Transverse colon (tissue), 4 donors: ENCODE measurements around the gene TPCN2. TPM values are rescaled to one million over a fixed set of nuclear protein-coding genes. Genes with fewer than 3 reads are reported as not detected.
A peak's percentile ranks its signal among the peaks of the same experiment; 100 is the strongest.

Experiments used
- DNase-seq: peaks from one replicate; pipeline ENCODE4 v3.0.0-alpha.2; 2019
- H3K27ac ChIP-seq, 4 donors: fragments of 200-600 bp; sonication (generic); 2 replicates each; pipeline ENCODE4 v1.5.1; 2016 to 2018; ENCODE audit warnings: inconsistent platforms in 4 of 4
- H3K27me3 ChIP-seq: fragments of 200-600 bp; sonication (generic); 2 replicates; pipeline ENCODE4 v1.5.1; 2017; ENCODE audit warnings: inconsistent platforms
- H3K36me3 ChIP-seq, 4 donors: fragments of 200-600 bp; sonication (generic); 2 replicates each; pipeline ENCODE4 v1.5.1; 2017 to 2019; ENCODE audit warnings: inconsistent platforms in 4 of 4
- H3K4me1 ChIP-seq, 4 donors: fragments of 200-600 bp; sonication (generic); 2 replicates each; pipeline ENCODE4 v1.5.1; 2017 to 2020; ENCODE audit warnings: inconsistent platforms in 4 of 4
- H3K4me3 ChIP-seq, 4 donors: fragments of 200-600 bp; sonication (generic); 1 replicate in 1 of 4; 2 replicates in 3 of 4; pipeline versions ENCODE4 v1.5.1 to v1.6.1; 2017 to 2019; ENCODE audit warnings: inconsistent platforms in 4 of 4
- H3K9me3 ChIP-seq, 2 donors: fragments of 200-600 bp; sonication (generic); 2 replicates each; pipeline ENCODE4 v1.5.1; 2017 to 2019; ENCODE audit warnings: inconsistent platforms in 2 of 2
- EP300 ChIP-seq: sonication (generic); formaldehyde crosslinking; IDR thresholded peaks from one replicate; pipeline ENCODE4 v1.6.1; 2017; ENCODE audit warnings: antibody characterized with exemption, low read depth
- POLR2A ChIP-seq: fragments of 450-650 bp; IDR thresholded peaks from one replicate; pipeline ENCODE4 v1.6.1; 2016; ENCODE audit warnings: antibody characterized with exemption, mild to moderate bottlenecking, moderate library complexity
- POLR2AphosphoS5 ChIP-seq, 3 donors: sonication (generic); formaldehyde crosslinking; IDR thresholded peaks; one replicate each; pipeline ENCODE4 v1.6.1; 2016; ENCODE audit warnings: antibody characterized with exemption in 3 of 3
- WGBS, 2 donors: methylation state at CpG; one replicate each; pipeline ENCODE4 v1.1.5; 2018; ENCODE audit warnings: low coverage in 1 of 2; 5-methylcytosine and 5-hydroxymethylcytosine counted together
- in situ Hi-C, 4 donors: fragments of 200-750 bp; cut with MboI; loops; one replicate each; pipeline versions ENCODE4 v1.15.0 to v1.15.1; 2017; ENCODE audit warnings: low sequenced_read_pairs in 3 of 4, low pct_ligation_motif_present in 1 of 4, low pct_unique_long_range_greater_than_20kb in 1 of 4
- intact Hi-C: fragments of 100-400 bp; cut with DNase I; formaldehyde crosslinking; loops from one replicate; pipeline ENCODE4 v1.15.1; 2023; ENCODE audit warnings: low total_unique reads
- total RNA-seq, 4 donors: library from RNA; depleted of rRNA; stranded (reverse); fragments of >200 nt; gene quantifications; one replicate each; pipeline ENCODE4 v1.1.0, GENCODE V29; 2016
- TF ChIP-seq, protein P1 (sequence below), 5 experiments: fragments of 200-600 bp in 3 of 5; fragments of 450-650 bp in 2 of 5; sonication (generic) in 3 of 5; IDR thresholded peaks; 1 replicate in 2 of 5; 2 replicates in 3 of 5; pipeline ENCODE4 v1.5.1; 2016 to 2017; ENCODE audit warnings: antibody characterized with exemption in 5 of 5, inconsistent platforms in 3 of 5, mild to moderate bottlenecking in 2 of 5, moderate library complexity in 1 of 5

TPCN2 gene
- total RNA-seq, 4 donors from 2014 or later: 16.8 to 25.4 (median 20.7) TPM

DNA sequence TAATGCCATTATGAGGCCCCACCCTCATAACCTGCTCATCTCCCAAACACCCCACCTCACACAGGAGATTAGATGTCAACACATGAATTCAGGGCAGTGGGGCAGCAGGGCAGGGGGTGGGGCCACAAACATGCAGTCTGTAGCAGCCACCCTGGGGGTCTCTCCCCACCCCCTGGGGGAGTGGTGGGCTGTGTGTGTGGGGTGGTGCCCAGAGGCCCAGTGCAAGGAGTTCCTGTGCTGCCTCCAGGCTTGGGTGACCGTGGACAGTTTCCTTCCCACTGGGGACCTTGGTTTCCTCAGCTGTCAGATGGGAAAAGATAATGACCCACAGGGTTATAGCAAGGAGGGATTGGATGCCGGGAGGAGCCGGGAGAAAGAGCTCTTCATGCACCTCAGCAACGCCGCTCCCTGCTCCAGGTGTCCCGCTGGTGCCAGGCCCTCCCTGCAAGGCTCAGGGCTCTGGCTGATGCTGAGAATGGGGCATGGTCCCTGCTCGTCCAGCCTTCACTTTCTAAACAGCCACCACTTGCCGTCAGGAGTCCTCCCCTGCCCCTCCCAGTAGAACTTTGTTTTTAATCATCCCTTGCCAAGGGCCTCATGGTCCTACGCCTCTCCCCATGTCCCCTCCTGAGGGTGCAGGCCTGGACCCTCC is 33.7 kb upstream of the TPCN2 start:
- H3K27me3 ChIP-seq: peaks cover 47% of the 10 kb centered on the region
- no peaks in the 10 kb centered on the region for H3K9me3 ChIP-seq
- intact Hi-C loops (loop anchor here (5.0 kb wide), 1 partner anchor 72 kb away; no protein-coding TSS in a partner anchor), in situ Hi-C loops (no loop called here)
- H3K4me1 ChIP-seq: peaks cover 5 to 32% (median 18%) of the 10 kb centered on the region in 4 donors
- no peak overlapping the region for H3K4me3 ChIP-seq
- peak overlapping the region; percentile 87 to 98 (median 94) for H3K27ac ChIP-seq
- no peak for DNase-seq
- TF ChIP-seq POLR2A: no peak
- TF ChIP-seq POLR2AphosphoS5 (IDR thresholded peaks at IDR 0.05): no peak
- TF ChIP-seq, protein P1, sequence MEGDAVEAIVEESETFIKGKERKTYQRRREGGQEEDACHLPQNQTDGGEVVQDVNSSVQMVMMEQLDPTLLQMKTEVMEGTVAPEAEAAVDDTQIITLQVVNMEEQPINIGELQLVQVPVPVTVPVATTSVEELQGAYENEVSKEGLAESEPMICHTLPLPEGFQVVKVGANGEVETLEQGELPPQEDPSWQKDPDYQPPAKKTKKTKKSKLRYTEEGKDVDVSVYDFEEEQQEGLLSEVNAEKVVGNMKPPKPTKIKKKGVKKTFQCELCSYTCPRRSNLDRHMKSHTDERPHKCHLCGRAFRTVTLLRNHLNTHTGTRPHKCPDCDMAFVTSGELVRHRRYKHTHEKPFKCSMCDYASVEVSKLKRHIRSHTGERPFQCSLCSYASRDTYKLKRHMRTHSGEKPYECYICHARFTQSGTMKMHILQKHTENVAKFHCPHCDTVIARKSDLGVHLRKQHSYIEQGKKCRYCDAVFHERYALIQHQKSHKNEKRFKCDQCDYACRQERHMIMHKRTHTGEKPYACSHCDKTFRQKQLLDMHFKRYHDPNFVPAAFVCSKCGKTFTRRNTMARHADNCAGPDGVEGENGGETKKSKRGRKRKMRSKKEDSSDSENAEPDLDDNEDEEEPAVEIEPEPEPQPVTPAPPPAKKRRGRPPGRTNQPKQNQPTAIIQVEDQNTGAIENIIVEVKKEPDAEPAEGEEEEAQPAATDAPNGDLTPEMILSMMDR (IDR thresholded peaks at IDR 0.05): no peak
- TF ChIP-seq EP300: no peak
- H3K36me3 ChIP-seq: no peaks in the 10 kb centered on the region
- WGBS, 2 donors: 62% methylated on average over 9 of the region's 9 CpGs; no CpG with 5 or more reads in 1 of the 2 donors

DNA sequence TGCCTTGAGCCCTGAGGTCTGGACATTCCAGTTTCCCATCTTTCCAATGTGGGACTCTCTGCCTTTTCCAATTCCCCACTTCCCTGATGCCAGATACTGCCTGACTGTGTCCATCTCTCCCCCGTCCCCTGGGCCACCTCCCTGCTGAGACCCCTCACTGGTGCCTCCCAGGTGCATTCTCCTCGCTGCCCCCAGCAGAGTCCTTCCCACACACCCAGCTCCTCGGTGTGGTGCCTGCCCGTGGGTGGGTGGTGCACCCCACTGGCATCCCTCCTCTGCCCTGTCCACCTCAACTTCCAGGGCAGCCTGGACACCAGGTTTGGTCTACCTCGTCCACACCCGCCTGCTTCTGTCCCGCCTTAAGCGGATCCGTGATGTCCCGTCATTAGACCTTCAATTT is 30.8 kb upstream of the TPCN2 start:
- intact Hi-C loops: no loop called here
- WGBS, 2 donors: 77 to 83% methylated on average over 6 to 10 of the region's 10 CpGs
- Histone ChIP-seq H3K4me3 (no peak overlapping the region), H3K27me3 (peaks cover 19% of the 10 kb centered on the region), H3K36me3 (no peaks in the 10 kb centered on the region), H3K9me3 (no peaks in the 10 kb centered on the region), H3K4me1 (peaks cover 5 to 16% (median 10%) of the 10 kb centered on the region in 4 donors), H3K27ac (peak overlapping the region in 3 of 4 donors; percentile 3 to 75 (median 70))
- in situ Hi-C loops: no loop called here
- TF ChIP-seq, protein P1 (IDR thresholded peaks at IDR 0.05): no peak
- TF ChIP-seq POLR2AphosphoS5 (IDR thresholded peaks at IDR 0.05) (no peak), POLR2A (no peak), EP300 (no peak)
- DNase-seq: no peak

DNA sequence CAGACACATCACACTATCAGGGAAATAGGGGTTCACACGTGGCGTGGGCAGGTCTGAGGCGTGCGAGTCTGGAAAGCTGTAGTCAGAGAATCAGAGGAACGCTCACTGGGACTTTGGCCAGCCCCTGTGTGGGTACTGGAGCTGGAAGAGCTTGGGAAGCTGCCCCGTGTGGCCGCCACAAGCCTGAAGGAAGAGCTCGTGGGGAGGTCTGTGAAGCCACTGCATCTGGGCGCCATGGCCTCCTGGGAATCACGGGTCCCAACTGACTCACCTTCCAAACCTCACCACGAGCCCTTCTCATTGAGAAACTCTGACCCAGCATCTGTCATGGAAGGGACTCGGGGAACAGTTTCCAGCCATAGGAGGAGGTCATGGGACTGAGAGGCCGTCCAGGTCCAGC is 29.8 kb upstream of the TPCN2 start:
- no peaks in the 10 kb centered on the region for H3K9me3 ChIP-seq
- TF ChIP-seq, protein P1 (IDR thresholded peaks at IDR 0.05): peak in 1 of 5 experiments; percentile 8
- TF ChIP-seq POLR2A (no peak), POLR2AphosphoS5 (IDR thresholded peaks at IDR 0.05) (no peak), EP300 (no peak)
- 60% methylated on average over 1 to 12 of the region's 13 CpGs for WGBS, 2 donors
- peaks cover 5 to 11% (median 8%) of the 10 kb centered on the region in 4 donors for H3K4me1 ChIP-seq
- H3K27me3 ChIP-seq: peaks cover 9% of the 10 kb centered on the region
- intact Hi-C loops: no loop called here
- in situ Hi-C loops: no loop called here
- H3K4me3 ChIP-seq: no peak overlapping the region
- H3K36me3 ChIP-seq: no peaks in the 10 kb centered on the region
- DNase-seq: no peak
- peak overlapping the region; percentile 32 to 75 (median 64) for H3K27ac ChIP-seq

DNA sequence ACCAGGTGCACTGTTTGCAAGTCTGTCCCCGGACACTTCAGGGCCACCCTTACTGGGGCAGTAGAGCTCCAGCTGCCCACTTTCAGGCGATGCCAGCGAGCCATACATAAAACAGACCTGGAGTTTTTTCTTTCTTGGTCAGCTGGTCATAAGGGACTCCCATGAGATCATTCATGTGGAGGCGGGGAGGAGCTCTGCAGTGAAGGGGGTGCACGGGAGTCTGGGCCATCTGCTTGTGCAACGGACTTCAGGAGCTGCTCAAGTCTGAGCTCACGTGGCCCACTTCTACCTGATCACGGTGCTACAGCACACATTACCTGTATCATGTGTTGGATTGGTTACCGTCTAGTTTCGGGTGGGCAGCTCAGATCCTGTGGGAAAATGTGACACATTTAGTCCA is 26.5 kb upstream of the TPCN2 start:
- WGBS, 2 donors: 69 to 80% methylated on average over 1 to 10 of the region's 10 CpGs
- no peaks in the 10 kb centered on the region for H3K36me3 ChIP-seq
- no peak for DNase-seq
- TF ChIP-seq EP300: no peak
- TF ChIP-seq, protein P1 (IDR thresholded peaks at IDR 0.05): no peak
- peak overlapping the region in 1 of 4 donors; percentile 34 for H3K27ac ChIP-seq
- intact Hi-C loops: no loop called here
- H3K27me3 ChIP-seq: no peaks in the 10 kb centered on the region
- H3K4me3 ChIP-seq: no peak overlapping the region
- in situ Hi-C loops: no loop called here
- no peaks in the 10 kb centered on the region for H3K9me3 ChIP-seq
- H3K4me1 ChIP-seq: no peaks in the 10 kb centered on the region
